IPS-20b (cell line): ENCODE measurements around the gene ANO4.
"Not testable (repeated sequence)": the region's sequence is repeated elsewhere in the genome, so short reads cannot be mapped to it uniquely, and the experiment has no call there.

Experiments used
- H3K27ac ChIP-seq: one replicate; pipeline ENCODE4 v1.5.1; 2013; ENCODE audit warnings: low read length
- H3K27me3 ChIP-seq: 2 replicates; pipeline ENCODE4 v1.6.1; 2013; ENCODE audit warnings: mild to moderate bottlenecking, low read length, inconsistent platforms; ENCODE audit not compliant: insufficient read depth
- H3K36me3 ChIP-seq: 2 replicates; pipeline ENCODE4 v1.6.1; 2013; ENCODE audit warnings: low read depth, mild to moderate bottlenecking, inconsistent platforms, low read length, moderate library complexity; ENCODE audit not compliant: insufficient read depth
- H3K4me1 ChIP-seq: 2 replicates; pipeline ENCODE4 v1.6.1; 2013; ENCODE audit warnings: mild to moderate bottlenecking, control low read depth, inconsistent platforms, low read length, moderate library complexity; ENCODE audit not compliant: insufficient read depth
- H3K4me3 ChIP-seq: 2 replicates; pipeline ENCODE4 v1.5.1; 2013; ENCODE audit warnings: mild to moderate bottlenecking, low read length, inconsistent platforms
- H3K9ac ChIP-seq: 2 replicates; pipeline ENCODE4 v1.6.1; 2013; ENCODE audit warnings: low read depth, mild to moderate bottlenecking, inconsistent platforms, low read length, moderate library complexity
- H3K9me3 ChIP-seq: 2 replicates; pipeline ENCODE4 v1.6.1; 2013; ENCODE audit warnings: mild to moderate bottlenecking, low read depth, low read length, inconsistent platforms; ENCODE audit not compliant: insufficient read depth

ANO4 gene

GRCh38 chr12:101078536-101079285, 284.1 kb downstream of the ANO4 start:
- Histone ChIP-seq H3K4me3 (no peak overlapping the region), H3K9ac (no peak overlapping the region), H3K9me3 (no peaks in the 10 kb centered on the region), H3K27ac (no peak overlapping the region), H3K4me1 (0 out of 2 replicates have a peak, but pooled peaks cover 10% of the 10 kb centered on the region), H3K27me3 (no peaks in the 10 kb centered on the region), H3K36me3 (no peaks in the 10 kb centered on the region)

GRCh38 chr12:101082706-101083105, 288.1 kb downstream of the ANO4 start:
- Histone ChIP-seq H3K4me3 (no peak overlapping the region), H3K27ac (no peak overlapping the region), H3K27me3 (no peaks in the 10 kb centered on the region), H3K4me1 (peaks cover 6% of the 10 kb centered on the region; the same call in 1 of the 2 replicates), H3K9me3 (no peaks in the 10 kb centered on the region), H3K9ac (no peak overlapping the region), H3K36me3 (no peaks in the 10 kb centered on the region)

DNA sequence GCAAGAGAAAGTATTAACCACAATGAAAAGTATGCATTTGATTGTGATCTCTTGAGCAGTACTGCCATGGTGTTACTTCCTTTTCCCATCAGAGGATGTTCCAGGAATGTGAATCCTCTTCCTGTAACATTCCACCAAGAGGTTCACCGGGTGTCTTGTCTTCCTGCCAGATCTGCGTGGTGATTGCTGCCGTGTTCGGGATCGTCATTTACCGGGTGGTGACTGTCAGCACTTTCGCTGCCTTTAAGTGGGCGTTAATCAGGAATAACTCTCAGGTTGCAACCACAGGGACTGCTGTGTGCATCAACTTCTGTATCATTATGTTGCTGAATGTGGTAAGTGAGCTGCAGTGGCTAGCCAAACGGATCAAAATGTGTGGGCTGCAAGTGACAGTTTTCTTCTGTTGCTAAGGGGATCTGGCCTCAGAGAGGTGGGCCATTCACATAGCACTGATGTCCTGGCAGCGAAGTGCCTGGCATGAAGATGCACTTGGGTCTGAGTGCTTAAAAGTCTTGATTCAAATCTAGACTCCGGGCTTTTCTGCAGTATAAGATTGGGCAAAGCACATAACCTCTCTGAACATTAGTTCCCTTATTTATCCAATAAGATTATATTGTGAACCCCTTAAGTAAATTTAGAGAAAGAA, 292.0 kb downstream of the ANO4 start:
- Histone ChIP-seq H3K4me3 (no peak overlapping the region), H3K4me1 (peaks cover 4% of the 10 kb centered on the region; the same call in 1 of the 2 replicates), H3K9ac (no peak overlapping the region), H3K27ac (no peak overlapping the region), H3K9me3 (no peaks in the 10 kb centered on the region), H3K27me3 (no peaks in the 10 kb centered on the region), H3K36me3 (no peaks in the 10 kb centered on the region)

DNA sequence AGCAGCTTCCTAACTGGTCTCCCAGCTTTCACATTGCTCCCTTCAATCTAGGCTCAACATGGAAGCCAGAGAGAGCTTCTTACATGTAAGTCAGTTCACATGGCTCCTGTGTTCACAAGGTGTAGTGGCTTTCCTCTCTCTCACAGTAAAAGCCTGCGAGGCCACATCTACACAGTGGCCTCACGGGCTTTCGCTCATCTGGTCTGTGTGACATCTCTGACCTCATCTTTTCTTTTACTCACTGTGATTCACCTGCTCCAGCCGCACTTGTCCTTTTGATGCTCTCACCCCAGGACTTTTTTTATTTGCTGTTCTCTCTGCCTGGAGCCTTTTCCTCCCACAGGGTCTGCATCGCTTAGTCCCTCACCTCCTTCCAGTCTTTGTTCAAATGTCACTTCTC, 293.3 kb downstream of the ANO4 start:
- Histone ChIP-seq H3K4me3 (no peak overlapping the region), H3K36me3 (no peaks in the 10 kb centered on the region), H3K9ac (no peak overlapping the region), H3K27me3 (no peaks in the 10 kb centered on the region), H3K9me3 (no peaks in the 10 kb centered on the region), H3K27ac (no peak overlapping the region), H3K4me1 (peaks cover 4% of the 10 kb centered on the region; the same call in 1 of the 2 replicates)

GRCh38 chr12:101089271-101089670, 294.7 kb downstream of the ANO4 start:
- Histone ChIP-seq H3K9ac (no peak overlapping the region), H3K9me3 (no peaks in the 10 kb centered on the region), H3K27ac (no peak overlapping the region), H3K36me3 (no peaks in the 10 kb centered on the region), H3K27me3 (no peaks in the 10 kb centered on the region), H3K4me1 (peaks cover 4% of the 10 kb centered on the region; the same call in 1 of the 2 replicates), H3K4me3 (no peak overlapping the region)

- not testable (repeated sequence) for H3K27me3 ChIP-seq, H3K9ac ChIP-seq, H3K4me3 ChIP-seq, H3K4me1 ChIP-seq, H3K9me3 ChIP-seq, H3K27ac ChIP-seq, H3K36me3 ChIP-seq
Observed at GRCh38 chr12:101090222-101090621, 295.6 kb downstream of the ANO4 start.

DNA sequence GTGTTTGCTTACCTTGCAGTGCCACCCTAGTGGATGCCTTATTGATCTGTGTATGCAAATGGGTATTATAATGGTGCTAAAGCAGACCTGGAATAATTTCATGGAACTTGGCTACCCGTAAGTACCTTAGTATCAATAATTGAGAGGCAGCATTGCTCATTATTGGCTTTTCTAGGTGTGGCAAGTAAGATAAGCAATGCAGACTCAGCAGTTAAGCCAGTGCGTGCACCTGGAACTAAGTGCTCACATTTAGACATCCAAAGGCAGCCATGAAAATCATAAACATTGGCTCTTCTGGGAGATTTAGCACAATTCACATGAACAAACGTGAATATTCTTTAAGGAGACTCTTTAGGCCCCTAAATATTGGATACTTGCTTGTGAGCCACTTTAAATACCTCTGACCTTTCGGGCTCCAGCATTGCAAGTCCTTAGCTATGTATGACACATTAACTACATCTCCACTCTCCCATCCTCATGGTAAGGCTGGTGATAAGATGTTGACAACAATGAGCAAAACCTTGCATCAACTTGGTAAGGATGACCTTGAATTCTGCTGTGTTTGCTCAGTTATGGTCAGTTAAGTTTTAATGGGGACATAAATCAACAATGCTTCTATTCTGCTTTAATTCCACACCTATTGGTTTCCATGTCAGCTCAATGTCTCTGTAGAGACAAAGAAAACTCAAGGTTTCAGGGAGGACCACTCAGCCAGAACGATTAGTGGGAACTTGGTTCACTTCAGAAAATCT, 303.4 kb downstream of the ANO4 start:
- H3K9me3 ChIP-seq: no peaks in the 10 kb centered on the region
- no peak overlapping the region for H3K4me3 ChIP-seq
- H3K9ac ChIP-seq: no peak overlapping the region
- no peak overlapping the region for H3K27ac ChIP-seq
- H3K36me3 ChIP-seq: no peaks in the 10 kb centered on the region
- no peaks in the 10 kb centered on the region for H3K4me1 ChIP-seq
- no peaks in the 10 kb centered on the region for H3K27me3 ChIP-seq

DNA sequence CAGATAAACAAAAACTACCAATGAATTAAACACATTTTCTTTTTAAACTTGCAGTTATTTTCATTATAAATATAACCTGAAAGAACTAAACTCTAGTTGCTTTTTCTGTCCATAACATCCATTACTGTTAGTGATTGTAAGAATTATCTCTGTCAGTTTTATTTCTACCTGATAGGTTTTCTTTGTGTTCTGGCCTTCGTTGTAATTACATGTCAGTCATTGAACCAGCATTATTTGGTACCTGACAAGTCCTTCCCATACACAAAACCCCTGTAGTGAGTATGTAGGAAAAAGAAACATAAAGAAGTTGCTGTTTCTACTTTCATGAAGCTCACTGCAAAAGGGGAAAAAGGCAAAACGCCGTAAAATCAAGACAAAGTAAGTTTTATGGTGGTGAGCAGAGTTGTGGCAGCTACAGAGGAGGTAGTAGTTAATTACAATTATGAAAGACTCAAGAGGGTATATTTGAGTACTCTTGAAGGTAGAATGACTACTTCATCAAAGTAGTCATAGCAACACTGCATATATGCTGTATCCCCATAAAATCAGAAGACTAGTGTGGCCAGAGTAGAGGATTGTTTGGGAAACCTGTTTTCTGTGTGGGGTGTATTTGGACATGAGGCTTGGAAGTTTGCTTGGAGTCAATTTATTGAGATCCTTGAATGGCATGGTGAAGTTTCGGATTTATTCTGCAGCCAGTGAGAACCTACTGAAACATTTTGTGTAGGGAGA, 312.6 kb downstream of the ANO4 start:
- Histone ChIP-seq H3K4me1 (no peaks in the 10 kb centered on the region), H3K9ac (no peak overlapping the region), H3K36me3 (no peaks in the 10 kb centered on the region), H3K9me3 (no peaks in the 10 kb centered on the region), H3K27ac (no peak overlapping the region), H3K4me3 (no peak overlapping the region), H3K27me3 (no peaks in the 10 kb centered on the region)

DNA sequence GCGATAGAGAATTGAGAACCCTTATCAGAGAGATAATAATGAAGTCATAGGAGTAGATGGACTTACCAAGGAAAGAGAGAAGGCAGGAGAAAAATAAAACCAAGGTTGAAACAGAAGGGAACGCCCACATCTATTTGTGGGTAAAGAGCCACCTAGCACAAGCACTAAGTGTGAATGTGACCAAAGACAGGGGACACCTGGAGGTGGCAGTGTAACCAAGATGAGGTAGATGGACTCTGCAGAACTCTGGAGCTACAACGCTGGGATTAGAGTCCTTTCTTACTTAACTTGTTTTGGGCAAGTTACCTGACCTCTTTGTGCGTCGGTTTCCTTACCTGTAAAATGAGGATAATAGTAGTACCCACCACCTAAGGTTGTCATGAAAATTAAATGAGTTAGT, 313.6 kb downstream of the ANO4 start:
- Histone ChIP-seq H3K4me1 (no peaks in the 10 kb centered on the region), H3K27me3 (no peaks in the 10 kb centered on the region)

DNA sequence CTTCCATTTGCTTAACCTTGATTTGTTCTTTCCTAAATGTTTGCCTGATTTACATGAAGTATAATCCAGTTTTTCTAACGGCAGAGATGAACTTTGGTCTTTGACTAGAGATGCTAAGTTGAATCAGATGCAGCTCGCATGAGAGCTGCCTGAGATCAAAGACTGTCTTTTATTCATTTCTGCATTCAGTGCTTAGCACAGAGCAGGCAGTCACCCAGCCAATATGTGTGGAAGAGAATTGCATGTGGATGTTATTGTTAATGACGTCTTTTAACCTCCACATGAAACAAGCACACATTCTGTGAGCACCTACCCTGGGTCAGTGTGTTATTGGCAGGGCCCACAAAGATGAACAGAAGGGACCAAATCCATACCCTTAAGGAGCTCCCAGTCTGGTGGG, 316.3 kb downstream of the ANO4 start:
- Histone ChIP-seq H3K36me3 (no peaks in the 10 kb centered on the region), H3K27ac (no peak overlapping the region), H3K27me3 (no peaks in the 10 kb centered on the region), H3K9me3 (no peaks in the 10 kb centered on the region), H3K4me1 (no peaks in the 10 kb centered on the region), H3K9ac (no peak overlapping the region), H3K4me3 (no peak overlapping the region)

More for the DNA sequence above, 313.6 kb downstream of the ANO4 start:
- H3K9me3 ChIP-seq: no peaks in the 10 kb centered on the region
- H3K9ac ChIP-seq: no peak overlapping the region
- H3K4me3 ChIP-seq: no peak overlapping the region
- no peak overlapping the region for H3K27ac ChIP-seq
- no peaks in the 10 kb centered on the region for H3K36me3 ChIP-seq

DNA sequence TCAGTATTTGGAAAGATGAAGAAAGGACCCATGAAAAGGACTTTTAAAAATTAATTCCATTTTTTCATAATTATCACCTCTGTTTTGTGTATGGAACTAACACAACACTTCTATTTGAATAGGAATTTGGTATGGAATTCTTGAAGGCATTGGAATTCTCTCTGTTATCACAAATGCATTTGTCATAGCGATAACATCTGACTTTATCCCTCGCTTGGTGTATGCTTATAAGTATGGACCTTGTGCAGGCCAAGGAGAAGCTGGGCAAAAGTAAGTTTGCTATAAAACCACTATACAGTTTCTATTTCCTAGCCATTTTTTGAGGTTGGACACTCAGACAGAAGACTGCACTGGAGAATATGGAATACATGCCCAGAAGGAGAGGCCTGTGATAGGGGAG, 316.9 kb downstream of the ANO4 start:
- no peak overlapping the region for H3K27ac ChIP-seq
- no peak overlapping the region for H3K9ac ChIP-seq
- H3K36me3 ChIP-seq: no peaks in the 10 kb centered on the region
- H3K4me3 ChIP-seq: no peak overlapping the region
- no peaks in the 10 kb centered on the region for H3K9me3 ChIP-seq
- no peaks in the 10 kb centered on the region for H3K4me1 ChIP-seq
- H3K27me3 ChIP-seq: no peaks in the 10 kb centered on the region
